Myocyte (in vitro differentiated cells): ENCODE data around the gene STARD13. TPM values are rescaled to one million over a fixed set of nuclear protein-coding genes. Genes with fewer than 3 reads are reported as not detected.
A peak's percentile ranks its signal among the peaks of the same experiment; 100 is the strongest.

Experiments used
- DNase-seq: peaks from one replicate; pipeline ENCODE4 v3.0.0-alpha.2; 2012; ENCODE audit warnings: low read depth
- total RNA-seq: library from RNA; depleted of rRNA; stranded (reverse); fragments of >200 nt; gene quantifications from 2 replicates; pipeline ENCODE4 v1.2.3, GENCODE V29; 2014

Gene STARD13
- total RNA-seq, 1 donor from 2014 or later = 28.6 TPM

GRCh38 chr13:33229446-33230177, 55.9 kb downstream of the STARD13 start:
- DNase-seq = peak; percentile 96

GRCh38 chr13:33228648-33229445, 56.7 kb downstream of the STARD13 start:
- peak; percentile 76 for DNase-seq

GRCh38 chr13:33227927-33228647, 57.5 kb downstream of the STARD13 start:
- peak; percentile 57 for DNase-seq

GRCh38 chr13:33224686-33225085, 60.9 kb downstream of the STARD13 start:
- DNase-seq = no peak

GRCh38 chr13:33224191-33224590, 61.4 kb downstream of the STARD13 start:
- DNase-seq = no peak

- no peak for DNase-seq
Measured at GRCh38 chr13:33219926-33220325, 65.6 kb downstream of the STARD13 start.

- DNase-seq = no peak
Measured at GRCh38 chr13:33218426-33218825, 67.1 kb downstream of the STARD13 start.

- peak; percentile 75 for DNase-seq
Measured at GRCh38 chr13:33218020-33218419, 67.5 kb downstream of the STARD13 start.

GRCh38 chr13:33217256-33217655, 68.3 kb downstream of the STARD13 start:
- DNase-seq = peak; percentile 27

- no peak for DNase-seq
Measured at GRCh38 chr13:33213797-33214196, 71.8 kb downstream of the STARD13 start.

GRCh38 chr13:33213024-33213768, 72.4 kb downstream of the STARD13 start:
- no peak for DNase-seq

GRCh38 chr13:33212396-33212795, 73.2 kb downstream of the STARD13 start:
- no peak for DNase-seq

- no peak for DNase-seq
Measured at GRCh38 chr13:33210090-33210489, 75.5 kb downstream of the STARD13 start.

- peak; percentile 17 for DNase-seq
Measured at GRCh38 chr13:33208290-33209220, 77.0 kb downstream of the STARD13 start.

GRCh38 chr13:33207615-33207961, 78.0 kb downstream of the STARD13 start:
- peak; percentile 47 for DNase-seq

GRCh38 chr13:33206945-33207614, 78.5 kb downstream of the STARD13 start:
- no peak for DNase-seq

- DNase-seq = peak; percentile 89
Measured at GRCh38 chr13:33206425-33206824, 79.1 kb downstream of the STARD13 start.

GRCh38 chr13:33205804-33206221, 79.7 kb downstream of the STARD13 start:
- peak; percentile 77 for DNase-seq

GRCh38 chr13:33205224-33205623, 80.3 kb downstream of the STARD13 start:
- no peak for DNase-seq
